ENCODE results near the gene CDK17. TPM values are rescaled to one million over a fixed set of nuclear protein-coding genes. Genes with fewer than 3 reads are reported as not detected.
"Not testable (repeated sequence)": the region's sequence is repeated elsewhere in the genome, so short reads cannot be mapped to it uniquely, and the experiment has no call there.

The CDK17 gene
- total and polyA plus RNA-seq, 7 donors: 4.6 to 117 (median 63.2) TPM

- Histone ChIP-seq H3K9me3 (peaks cover 0 to 2% (median 0%) of the 10 kb centered on the region in 4 donors), H3K4me3 (no peak overlapping the region), H3K4me1 (peaks cover 0 to 78% (median 49%) of the 10 kb centered on the region in 4 donors), H3K36me3 (no peaks in the 10 kb centered on the region), H3K27ac (peak overlapping the region in 2 of 4 donors; percentile 62 to 74), H3K27me3 (no peaks in the 10 kb centered on the region)
- intact Hi-C loops (cut with DNase I): no loop called here
- 70 to 89% methylated on average over 2 of the region's 2 CpGs for WGBS, 2 donors
- TF ChIP-seq CTCF (IDR thresholded peaks at IDR 0.05) (no peak), POLR2AphosphoS5 (IDR thresholded peaks at IDR 0.05) (no peak), POLR2A (IDR thresholded peaks at IDR 0.05) (no peak), EP300 (IDR thresholded peaks at IDR 0.05) (no peak)
- no peak for DNase-seq
Observed at GRCh38 chr12:96386794-96387193, 13.4 kb downstream of the CDK17 start.

- H3K27ac ChIP-seq: peak overlapping the region in 2 of 4 donors; percentile 4 to 38
- intact Hi-C loops (cut with DNase I): no loop called here
- DNase-seq: no peak
- no peaks in the 10 kb centered on the region for H3K36me3 ChIP-seq
- TF ChIP-seq EP300 (IDR thresholded peaks at IDR 0.05) (no peak), POLR2AphosphoS5 (IDR thresholded peaks at IDR 0.05) (no peak), CTCF (IDR thresholded peaks at IDR 0.05) (no peak), POLR2A (IDR thresholded peaks at IDR 0.05) (no peak)
- H3K27me3 ChIP-seq: no peaks in the 10 kb centered on the region
- H3K9me3 ChIP-seq: peaks cover 0 to 2% (median 0%) of the 10 kb centered on the region in 4 donors
- no peak overlapping the region for H3K4me3 ChIP-seq
- WGBS, 2 donors: 91 to 95% methylated on average over 1 of the region's 1 CpG
- H3K4me1 ChIP-seq: peaks cover 0 to 69% (median 37%) of the 10 kb centered on the region in 4 donors
Observed at GRCh38 chr12:96383991-96384390, 16.2 kb downstream of the CDK17 start.

- no peak overlapping the region for H3K4me3 ChIP-seq
- H3K27me3 ChIP-seq: no peaks in the 10 kb centered on the region
- H3K4me1 ChIP-seq: peaks cover 0 to 65% (median 33%) of the 10 kb centered on the region in 4 donors
- WGBS, 2 donors: 77 to 90% methylated on average over 4 of the region's 4 CpGs
- intact Hi-C loops (cut with DNase I): no loop called here
- TF ChIP-seq POLR2AphosphoS5 (IDR thresholded peaks at IDR 0.05): no peak
- no peaks in the 10 kb centered on the region for H3K36me3 ChIP-seq
- peaks cover 0 to 2% (median 0%) of the 10 kb centered on the region in 4 donors for H3K9me3 ChIP-seq
- DNase-seq: no peak
- peak overlapping the region in 2 of 4 donors; percentile 4 to 38 for H3K27ac ChIP-seq
Observed at GRCh38 chr12:96383371-96383770, 16.9 kb downstream of the CDK17 start.

- H3K36me3 ChIP-seq; H3K27ac ChIP-seq; DNase-seq; H3K4me3 ChIP-seq; H3K27me3 ChIP-seq; H3K9me3 ChIP-seq; intact Hi-C loops (cut with DNase I): not testable (repeated sequence)
- 97 to 98% methylated on average over 4 of the region's 4 CpGs for WGBS, 2 donors
- peaks cover 0 to 69% (median 36%) of the 10 kb centered on the region in 4 donors for H3K4me1 ChIP-seq
Observed at GRCh38 chr12:96379743-96380142, 20.5 kb downstream of the CDK17 start.

GRCh38 chr12:96378319-96378718 is 21.9 kb downstream of the CDK17 start:
- H3K4me3 ChIP-seq: no peak overlapping the region
- no peaks in the 10 kb centered on the region for H3K27me3 ChIP-seq
- DNase-seq: no peak
- no peaks in the 10 kb centered on the region for H3K36me3 ChIP-seq
- H3K4me1 ChIP-seq: peaks cover 0 to 63% (median 41%) of the 10 kb centered on the region in 4 donors
- intact Hi-C loops (cut with DNase I): no loop called here
- peaks cover 0 to 2% (median 0%) of the 10 kb centered on the region in 4 donors for H3K9me3 ChIP-seq
- no peak for TF ChIP-seq POLR2A (IDR thresholded peaks at IDR 0.05)
- TF ChIP-seq CTCF (IDR thresholded peaks at IDR 0.05): no peak
- TF ChIP-seq EP300 (IDR thresholded peaks at IDR 0.05): no peak
- no peak for TF ChIP-seq POLR2AphosphoS5 (IDR thresholded peaks at IDR 0.05)
- WGBS, 2 donors: 48 to 54% methylated on average over 1 of the region's 1 CpG
- peak overlapping the region in 2 of 4 donors; percentile 1 to 5 for H3K27ac ChIP-seq

GRCh38 chr12:96376865-96377264 is 23.4 kb downstream of the CDK17 start:
- no peak for DNase-seq
- intact Hi-C loops (cut with DNase I): no loop called here
- Histone ChIP-seq H3K4me1 (peaks cover 0 to 68% (median 53%) of the 10 kb centered on the region in 4 donors), H3K27me3 (no peaks in the 10 kb centered on the region), H3K27ac (peak overlapping the region in 2 of 4 donors; percentile 22 to 28), H3K4me3 (no peak overlapping the region), H3K36me3 (no peaks in the 10 kb centered on the region), H3K9me3 (no peaks in the 10 kb centered on the region)
- TF ChIP-seq POLR2A (IDR thresholded peaks at IDR 0.05) (no peak), EP300 (IDR thresholded peaks at IDR 0.05) (no peak), POLR2AphosphoS5 (IDR thresholded peaks at IDR 0.05) (no peak), CTCF (IDR thresholded peaks at IDR 0.05) (no peak)
